HPDE6-E6E7 (cell line): ENCODE data around the gene PURA.

Experiments used
- DNase-seq: peaks from one replicate; pipeline ENCODE4 v3.0.0; 2011; ENCODE audit warnings: missing footprints; ENCODE audit errors: extremely low spot score

The PURA gene

DNA sequence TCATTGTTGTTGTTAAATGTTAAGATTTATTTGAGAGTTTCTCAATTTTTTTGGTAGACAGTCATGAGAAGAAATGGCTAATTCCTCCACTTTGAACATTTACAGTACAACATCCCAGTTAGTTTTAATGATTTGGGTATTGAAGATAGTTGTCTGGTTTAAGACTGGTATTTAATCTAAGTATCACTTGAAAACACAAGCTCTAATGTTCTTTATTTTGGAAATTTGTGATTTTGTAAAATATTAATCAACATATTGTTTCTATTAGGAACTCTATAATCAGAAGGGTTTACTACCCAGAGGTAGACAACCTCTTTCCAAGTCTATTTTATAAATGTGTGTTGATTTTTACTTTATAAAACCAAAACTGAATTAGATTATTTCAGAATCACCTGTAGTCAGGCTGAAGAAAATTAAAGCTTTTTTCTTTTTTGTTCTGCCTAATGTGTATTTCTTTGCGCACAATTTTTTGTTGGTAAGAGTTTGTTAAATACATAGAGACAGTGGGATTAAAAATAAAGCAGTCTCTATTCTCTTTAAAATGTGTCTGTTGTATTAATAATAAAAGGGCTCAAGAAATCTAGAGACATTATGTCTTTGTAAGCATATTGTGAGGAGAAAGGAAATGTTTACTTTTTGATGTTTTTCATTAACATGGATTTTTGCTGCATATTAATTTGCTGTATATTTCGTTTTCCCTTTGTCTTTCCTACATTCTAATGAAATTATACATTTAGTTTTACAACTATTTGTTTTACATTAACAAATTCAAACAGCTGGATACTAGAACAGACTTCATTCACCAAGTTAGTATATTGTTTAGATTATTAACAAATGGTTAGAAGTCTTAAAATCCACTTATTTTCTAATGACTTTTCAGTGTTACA lies 3.9 kb upstream of the PURA start:
- no peak for DNase-seq

DNA sequence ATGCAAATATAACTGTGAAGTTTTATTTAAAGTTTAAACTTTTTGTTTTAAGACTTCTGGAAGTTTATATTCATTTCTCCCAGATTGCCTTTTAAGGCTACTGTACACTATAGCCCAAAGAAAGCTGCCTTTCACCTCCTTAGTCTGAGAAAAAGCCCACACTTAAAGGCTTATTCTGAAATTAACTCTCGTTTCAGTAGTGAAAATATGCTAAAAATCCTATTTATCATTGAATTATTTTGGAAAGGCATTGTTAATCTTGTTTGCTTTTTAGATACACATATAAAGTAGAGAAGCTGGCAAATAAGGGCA lies 3.3 kb upstream of the PURA start:
- no peak for DNase-seq

DNA sequence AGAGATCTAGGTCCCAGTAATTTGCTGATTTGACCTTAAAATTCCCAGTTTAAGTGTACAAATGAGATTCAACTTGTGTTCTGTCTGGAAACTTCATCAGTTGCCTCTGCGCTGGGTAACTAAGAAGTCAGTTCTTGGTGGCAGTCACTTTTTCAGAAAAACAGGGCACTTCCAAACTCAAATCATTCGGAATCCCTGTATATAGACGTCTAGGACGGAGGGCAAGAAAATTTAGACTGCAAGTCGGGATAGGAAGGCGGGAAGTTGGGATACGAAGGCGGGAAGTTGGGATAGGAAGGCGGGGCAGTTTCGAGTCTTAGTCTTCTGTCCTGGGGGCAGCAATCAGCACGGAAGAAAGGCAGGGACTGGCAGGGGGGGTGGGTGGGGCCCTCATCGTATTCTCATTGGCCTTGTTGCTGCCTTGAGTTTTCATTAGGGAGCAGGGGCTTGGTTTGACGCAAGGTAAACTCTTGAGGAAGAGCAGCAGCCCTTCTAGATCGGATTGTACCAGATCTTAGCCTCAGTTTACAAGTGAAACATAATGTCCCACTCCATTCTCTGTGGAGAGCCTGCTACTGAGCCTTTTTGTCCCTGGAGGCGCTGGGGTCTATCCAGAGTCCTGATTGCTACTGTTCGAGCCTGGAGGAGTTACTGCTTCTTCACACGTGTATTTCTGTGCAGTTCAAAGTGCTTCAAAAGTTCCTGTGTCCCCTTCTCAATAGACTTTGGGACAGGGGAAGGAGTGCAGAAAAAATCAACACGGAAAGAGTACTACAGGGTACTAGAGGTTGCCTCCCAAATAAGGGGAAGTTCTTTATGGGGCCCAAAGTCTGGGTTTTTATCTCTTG lies 2.7 kb upstream of the PURA start:
- DNase-seq = no peak

DNA sequence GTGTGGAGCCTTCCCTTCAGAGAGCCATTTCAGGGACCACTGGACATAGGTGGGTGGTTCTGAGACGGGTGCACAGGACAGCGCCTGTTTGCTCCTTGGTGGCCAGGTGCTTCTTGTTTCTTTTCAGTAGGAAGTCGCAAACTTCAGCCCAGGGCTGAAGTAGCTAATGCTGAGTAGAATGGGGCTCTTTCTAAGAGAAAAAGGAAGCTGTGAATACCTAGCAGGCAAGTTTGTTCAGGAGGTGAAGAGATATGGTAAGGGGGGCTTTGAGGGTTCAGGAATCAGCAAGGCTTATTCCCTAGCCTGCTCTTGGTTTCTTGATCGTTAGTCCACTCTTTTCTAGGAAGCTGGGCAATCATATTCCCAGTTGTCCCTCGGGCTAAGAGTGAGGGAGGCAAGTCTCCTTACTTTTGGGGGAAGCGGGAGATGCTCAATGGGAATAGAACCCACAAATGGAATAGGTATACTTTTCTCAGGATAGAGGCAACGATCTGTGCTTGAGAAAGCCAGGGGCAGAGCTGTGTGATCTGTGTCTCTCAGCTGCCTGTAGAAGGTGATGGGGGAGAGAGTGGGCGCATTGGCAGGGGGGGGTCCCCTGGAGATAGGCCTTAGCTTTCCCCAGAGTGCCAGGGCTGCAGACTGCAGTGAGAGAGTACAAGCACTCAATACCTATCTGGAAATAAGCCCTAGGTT lies 1.9 kb upstream of the PURA start:
- no peak for DNase-seq

DNA sequence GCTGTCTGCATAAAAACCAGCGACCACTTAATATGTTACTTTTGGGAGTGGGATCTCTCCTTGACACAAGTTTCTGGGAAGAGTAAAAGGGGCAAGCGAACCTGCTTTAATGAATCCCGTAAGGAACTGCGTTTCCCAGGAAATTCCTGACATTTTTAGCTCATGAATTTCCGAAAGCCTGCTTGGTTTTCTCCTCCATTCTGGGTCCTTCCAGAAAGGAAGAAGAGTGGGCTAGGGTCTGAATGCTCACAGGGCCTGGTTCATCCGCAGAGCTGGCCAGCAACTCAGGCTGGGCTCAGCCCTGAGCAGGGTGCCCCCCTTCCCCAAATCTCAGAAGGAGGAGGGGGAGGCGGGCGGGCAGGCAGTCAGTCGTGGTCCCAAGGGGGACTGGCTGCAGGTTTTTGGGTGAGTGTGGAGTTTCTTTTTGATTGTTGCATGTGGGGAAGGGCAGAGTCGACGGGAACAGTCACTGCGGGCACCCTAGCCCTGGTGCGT lies 1.2 kb upstream of the PURA start:
- DNase-seq = no peak

DNA sequence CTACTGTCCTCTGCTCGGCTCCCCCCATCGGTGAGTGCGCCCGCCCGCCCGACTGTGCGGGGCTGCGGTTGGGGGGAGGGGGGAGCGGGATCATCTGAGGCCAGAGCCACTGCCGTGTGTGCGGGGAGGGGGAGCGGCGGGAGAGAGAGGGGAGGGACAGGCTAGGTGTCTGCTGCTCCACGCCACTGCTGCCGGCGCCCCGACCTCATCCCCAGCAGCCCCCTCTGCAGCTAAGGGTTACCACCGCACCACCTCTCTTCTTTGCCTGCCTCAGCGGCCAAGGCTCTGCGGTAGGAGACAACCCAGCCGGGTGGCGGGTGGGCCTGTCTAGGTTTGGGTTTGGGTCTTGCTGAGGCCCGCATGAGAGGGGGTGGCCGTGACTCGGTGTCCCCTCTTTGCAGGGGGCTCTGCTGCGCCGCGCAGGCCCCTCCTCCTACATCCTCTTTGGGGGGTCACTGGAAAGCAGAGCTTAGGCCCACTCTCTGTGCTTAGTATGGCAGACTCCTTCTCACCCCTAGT lies 670 bp upstream of the PURA start:
- no peak for DNase-seq

DNA sequence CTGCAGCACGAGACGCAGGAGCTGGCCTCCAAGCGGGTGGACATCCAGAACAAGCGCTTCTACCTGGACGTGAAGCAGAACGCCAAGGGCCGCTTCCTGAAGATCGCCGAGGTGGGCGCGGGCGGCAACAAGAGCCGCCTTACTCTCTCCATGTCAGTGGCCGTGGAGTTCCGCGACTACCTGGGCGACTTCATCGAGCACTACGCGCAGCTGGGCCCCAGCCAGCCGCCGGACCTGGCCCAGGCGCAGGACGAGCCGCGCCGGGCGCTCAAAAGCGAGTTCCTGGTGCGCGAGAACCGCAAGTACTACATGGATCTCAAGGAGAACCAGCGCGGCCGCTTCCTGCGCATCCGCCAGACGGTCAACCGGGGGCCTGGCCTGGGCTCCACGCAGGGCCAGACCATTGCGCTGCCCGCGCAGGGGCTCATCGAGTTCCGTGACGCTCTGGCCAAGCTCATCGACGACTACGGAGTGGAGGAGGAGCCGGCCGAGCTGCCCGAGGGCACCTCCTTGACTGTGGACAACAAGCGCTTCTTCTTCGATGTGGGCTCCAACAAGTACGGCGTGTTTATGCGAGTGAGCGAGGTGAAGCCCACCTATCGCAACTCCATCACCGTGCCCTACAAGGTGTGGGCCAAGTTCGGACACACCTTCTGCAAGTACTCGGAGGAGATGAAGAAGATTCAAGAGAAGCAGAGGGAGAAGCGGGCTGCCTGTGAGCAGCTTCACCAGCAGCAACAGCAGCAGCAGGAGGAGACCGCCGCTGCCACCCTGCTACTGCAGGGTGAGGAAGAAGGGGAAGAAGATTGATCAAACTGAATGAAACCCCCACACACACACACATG lies 654 bp downstream of the PURA start:
- DNase-seq = peak; percentile 11

DNA sequence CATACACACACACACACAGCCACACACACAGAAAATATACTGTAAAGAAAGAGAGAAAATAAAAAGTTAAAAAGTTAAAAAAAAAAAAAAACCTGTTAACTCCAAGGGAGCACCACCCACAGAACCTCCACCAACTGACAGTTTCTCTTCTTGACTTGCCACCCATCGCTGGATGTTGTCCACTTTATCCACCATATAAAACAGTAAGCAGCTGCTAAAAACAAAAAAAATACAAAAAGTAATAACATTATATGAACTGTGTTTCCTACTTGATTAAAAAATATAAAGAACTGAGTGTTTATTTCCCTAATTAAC lies 1.2 kb downstream of the PURA start:
- no peak for DNase-seq

DNA sequence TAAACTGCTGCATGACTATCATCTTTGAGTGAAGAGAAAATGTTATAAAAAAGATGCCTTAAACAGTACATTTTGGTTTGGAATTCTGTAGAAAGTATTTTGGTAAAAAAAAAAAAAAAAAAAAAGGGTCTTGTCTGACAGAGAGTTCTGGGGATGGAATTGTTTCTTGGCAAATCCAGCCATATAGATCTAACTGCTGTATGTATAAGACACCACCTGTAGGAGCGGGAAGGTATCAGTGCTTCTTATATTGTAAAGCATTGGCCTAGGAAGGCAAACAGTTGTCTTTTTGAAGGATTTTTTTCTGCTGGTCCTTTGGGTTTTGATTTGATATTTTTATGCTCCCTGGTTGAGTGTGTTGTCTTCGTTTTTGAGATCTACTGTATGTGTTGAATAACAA lies 2.8 kb downstream of the PURA start:
- DNase-seq = no peak

DNA sequence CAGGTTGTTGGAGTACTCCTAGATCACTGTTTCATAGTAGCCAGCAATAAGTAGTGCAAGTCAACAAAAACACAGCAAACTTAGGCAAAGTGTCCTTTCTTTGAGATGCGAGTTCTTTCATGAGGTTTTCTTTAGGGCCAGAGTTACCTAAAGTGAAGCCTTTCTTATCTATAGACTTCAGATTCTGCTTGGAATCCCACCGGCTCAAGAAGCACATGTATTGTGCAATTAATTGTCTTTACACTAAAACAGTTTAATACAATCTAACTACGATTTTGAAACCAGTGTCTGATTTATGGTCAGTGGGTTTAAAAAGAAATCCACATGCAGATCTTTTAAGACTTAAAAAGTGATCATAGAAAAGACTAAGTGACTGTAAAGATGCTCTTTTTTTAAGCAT lies 3.6 kb downstream of the PURA start:
- no peak for DNase-seq

DNA sequence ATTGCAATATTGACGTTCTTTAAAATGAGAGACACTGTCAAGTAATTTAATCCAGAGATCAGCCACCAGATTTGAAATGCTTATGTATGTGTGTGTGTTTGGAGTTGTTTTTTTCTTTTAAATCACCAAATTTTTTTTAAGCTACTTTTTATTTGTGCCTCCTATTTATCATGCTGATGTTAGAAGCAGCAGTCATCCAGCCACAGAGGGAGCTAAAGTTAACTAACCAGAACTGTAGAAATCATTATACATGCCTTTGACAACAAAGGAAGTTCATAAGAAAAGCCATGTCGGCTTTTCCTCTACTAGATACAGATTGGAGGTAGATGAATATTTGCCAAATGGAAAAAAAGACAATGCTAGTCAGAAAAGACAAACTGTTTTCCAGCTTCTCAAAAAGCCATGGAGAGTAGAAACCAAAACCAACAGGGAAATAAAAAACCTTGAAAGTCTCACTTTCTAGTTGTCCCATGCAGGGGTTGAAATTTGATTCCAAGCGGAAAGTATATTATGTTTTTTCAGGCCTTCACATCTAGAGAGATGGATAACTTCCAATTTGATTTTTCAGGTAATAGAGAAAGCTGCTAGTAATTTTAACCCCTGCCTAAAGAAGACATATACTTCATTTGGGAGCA lies 4.5 kb downstream of the PURA start:
- DNase-seq = no peak

DNA sequence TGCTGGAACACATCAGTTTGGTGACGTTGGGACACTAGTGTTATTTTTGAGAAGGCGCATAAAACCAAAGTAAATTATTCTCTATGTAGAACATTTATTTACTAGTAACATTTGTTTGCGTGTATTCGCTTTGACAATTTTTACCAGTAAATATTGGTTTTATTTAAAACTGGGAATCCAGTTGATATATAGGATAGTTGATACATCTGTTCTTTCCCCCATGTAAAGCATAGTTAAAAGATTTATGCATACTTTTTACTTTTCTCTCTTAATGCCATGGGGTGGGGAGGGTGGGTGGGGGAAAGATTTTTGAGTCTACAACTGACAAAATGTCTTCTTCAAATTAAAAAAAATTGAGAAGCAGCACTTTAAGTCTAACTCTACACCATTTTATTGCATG lies 11.7 kb downstream of the PURA start, which contains the start of gene IGIP:
TSS of gene IGIP (plus strand) at position 301 of the 400 bp plus-strand sequence. CDS start 2,540 bp downstream, outside the sequence.
- DNase-seq = no peak

DNA sequence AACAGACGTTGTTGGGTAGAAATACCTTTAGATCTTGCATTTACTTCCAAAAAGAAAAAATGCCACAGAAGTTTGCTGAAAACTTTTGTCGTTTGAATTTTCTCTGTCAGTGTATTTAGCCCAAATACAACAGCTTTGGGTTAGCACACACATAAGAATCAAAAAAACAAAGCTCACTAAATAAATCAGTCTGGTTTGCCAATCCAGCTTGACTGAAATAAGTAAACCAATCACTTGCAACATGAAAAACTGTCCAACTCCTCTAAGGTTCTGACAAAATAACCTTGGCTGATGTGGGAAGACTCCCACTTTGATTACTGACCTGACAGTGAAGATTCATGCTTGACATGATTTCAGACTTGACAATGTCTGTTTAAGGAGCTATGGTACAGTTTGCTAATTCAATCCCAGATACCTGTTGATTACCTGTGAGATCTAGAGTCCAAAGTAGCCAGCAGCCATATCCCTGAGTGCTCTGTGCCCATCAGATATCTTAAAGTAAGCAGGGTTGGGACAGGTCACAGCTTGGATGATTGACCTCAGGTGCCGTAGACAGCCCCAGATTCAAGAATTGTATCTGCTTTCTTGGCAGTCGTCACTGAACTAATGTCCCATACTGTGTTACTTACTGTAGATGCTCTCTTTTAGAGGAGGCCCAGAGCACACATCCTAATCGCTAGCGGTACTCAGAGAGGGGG lies 12.6 kb downstream of the PURA start:
- no peak for DNase-seq

DNA sequence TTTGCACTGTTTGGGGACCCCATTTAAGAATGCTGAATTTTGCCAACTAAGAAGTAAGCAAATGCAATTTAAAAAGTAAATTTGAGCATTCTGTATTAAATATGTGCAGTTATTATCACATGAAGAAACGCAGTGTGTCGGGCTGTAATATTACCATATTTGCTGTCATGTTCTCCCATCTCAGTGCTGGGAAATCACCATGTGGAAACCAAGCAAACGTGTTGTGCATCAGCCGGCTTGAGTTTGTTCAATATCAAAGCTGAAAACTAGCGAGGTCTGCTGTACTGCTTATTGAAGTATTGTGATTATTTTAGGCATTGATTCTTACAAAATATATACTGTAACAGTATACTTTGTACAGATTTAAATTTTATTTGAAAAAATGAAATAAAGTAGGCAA lies 14.5 kb downstream of the PURA start:
- DNase-seq = no peak

DNA sequence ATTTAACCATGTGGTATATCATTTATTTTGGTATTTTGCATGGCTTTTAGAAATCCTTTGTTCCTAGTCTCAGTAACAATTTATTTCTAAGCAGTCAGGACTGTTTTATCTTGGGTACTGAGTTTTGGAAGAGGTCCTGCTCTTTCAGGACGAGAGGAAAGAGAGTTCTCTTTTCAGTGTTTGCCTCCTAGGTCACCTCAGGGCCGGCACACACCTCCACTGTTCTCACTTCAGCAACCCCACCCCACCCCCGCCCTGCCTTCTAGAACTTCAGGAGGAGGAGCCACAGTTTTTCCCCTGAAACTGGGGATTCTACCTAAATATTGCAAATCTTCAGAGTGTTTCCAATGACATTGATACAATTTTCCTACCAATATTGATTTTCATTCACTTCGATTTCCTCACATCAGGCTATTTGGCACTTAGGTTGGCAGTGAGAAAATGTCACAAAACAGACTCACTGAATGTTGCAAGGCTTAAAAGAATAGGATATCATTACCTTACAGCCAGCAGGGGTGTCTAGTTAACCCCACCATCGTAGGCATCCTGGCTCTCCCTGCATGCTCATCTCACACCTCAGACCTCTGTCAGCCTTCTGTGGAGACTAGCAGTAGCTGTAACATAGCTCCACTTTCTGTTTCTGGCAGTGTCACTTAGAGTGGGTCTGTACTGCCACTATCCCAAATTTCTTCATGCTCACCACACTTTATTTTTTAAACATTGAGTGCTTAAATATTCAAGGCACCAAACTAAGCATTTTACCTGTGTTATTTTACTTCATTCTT lies 17.2 kb downstream of the PURA start:
- DNase-seq = no peak

DNA sequence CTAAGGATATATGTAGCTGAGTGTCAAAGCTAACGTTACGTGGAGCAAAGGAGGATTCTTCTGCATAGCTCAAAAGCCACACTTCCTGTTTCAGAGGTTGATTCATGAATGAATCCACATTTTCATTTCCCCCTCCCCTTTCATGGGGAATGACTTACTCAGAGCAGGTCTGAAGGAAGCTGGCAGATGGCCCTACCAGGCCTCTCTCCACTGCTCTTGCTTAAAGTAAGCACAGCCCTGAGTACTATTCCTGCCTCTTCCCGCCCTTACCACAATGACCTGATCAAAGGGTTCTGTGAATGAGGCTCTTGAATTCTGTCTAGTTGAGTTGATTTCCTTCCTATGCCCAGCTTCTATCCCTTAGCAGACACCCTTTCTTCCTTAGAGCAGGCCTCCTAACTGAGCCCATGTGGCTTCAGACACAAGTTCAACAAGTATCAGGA lies 18.1 kb downstream of the PURA start:
- peak; percentile 87 for DNase-seq

DNA sequence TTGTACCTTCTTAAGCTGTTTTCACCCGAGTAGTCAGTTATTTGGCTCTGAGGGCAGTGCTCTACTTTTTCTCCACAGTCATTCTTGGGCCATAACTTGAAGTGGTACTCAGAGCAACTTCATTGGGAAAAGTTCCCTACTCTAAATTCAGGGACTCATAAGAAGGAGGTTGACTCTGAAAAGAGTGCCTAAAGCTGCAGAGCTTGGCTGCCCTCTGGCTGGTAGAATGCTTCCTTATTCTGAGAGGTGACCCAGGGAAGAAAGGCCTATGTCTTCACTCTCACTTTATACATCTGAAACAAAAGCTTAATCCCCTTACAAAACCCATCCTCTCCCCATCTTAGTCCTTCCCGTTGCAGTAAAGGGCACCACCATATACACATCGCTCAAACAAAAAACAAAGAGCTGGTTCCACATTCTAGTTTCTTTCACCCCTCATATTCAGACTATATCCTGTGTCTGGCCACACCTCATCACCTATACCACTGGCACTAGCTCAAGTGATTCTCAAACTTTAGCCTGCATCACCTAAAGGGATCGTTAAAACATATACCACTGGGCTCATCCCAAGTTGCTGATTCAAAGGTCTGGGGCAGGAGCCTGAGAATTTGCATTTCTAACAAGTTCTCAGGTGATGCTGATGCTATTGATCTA lies 19.7 kb downstream of the PURA start:
- DNase-seq = no peak

DNA sequence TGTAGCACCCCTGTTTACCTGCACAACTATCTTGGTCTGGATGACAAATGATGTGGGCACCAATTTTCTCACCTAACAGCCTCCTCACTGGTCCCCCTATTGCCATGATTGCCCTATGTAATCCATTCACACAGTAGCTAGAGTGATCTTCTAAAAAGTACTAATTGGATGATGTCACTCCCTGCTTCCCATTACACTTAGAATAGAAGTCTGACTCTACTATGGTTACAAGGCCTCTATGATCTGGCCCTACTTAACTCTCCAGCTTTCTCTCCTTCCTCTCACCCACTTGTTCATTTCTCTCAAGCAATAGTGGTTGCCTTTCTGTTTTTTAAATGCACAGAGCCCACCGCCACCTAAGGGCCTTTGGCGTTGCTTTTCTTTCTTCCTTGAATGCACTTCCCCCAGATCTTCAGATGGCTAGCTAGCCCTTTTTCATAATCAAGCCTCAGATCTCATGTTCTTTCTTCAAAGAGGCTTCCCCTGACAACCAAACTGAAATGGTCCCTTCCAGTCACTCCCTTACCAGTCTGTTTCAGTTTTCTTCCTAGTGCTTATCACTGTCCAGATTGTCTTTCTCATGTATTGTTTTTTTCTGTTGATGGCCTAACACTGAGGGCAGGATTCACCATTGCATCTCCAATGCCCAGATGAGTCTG lies 20.5 kb downstream of the PURA start:
- no peak for DNase-seq
